B cell (primary cell): Measurements from ENCODE around the gene SCUBE1.

Source experiments
- EZH2 ChIP-seq: IDR thresholded peaks from 2 replicates; pipeline ENCODE4 v1.6.1; 2012; ENCODE audit warnings: borderline replicate concordance, low read depth, mild to moderate bottlenecking, moderate library complexity, low read length; ENCODE audit not compliant: insufficient read depth, poor library complexity, severe bottlenecking
- TF ChIP-seq, protein P1 (sequence below): fragments of 200-600 bp; IDR thresholded peaks from one replicate; pipeline ENCODE4 v1.8.0; 2022; ENCODE audit warnings: antibody characterized with exemption, mild to moderate bottlenecking

DNA sequence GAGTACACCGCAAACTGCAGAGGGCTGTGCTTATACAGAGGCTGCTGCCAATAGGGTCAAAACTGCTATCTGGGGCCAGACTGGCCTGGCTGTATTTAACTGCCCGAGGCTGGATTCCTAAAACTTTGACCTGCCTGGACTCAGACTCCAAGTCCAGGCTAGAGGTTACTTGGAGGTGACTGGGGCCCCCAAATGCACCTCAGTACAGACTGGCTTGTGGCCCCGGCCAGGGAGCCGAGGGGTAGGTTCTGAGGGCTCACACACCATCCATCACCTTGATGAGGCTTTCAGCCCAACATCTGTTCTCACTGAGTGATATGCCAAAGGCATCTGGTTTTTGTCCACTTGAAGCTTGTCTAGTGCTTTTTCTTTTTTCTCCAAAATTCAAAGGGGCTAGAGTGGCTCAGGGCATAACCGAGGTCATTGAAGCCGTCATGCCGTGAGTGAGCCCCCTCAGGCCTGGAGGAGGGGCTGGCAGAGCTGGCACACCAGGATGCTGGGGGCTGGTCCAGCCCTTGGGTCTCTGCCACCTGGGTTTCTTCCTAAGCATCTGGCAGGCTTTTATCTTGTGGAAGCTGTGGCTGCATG is 103.9 kb downstream of the SCUBE1 start:
- TF ChIP-seq, protein P1, sequence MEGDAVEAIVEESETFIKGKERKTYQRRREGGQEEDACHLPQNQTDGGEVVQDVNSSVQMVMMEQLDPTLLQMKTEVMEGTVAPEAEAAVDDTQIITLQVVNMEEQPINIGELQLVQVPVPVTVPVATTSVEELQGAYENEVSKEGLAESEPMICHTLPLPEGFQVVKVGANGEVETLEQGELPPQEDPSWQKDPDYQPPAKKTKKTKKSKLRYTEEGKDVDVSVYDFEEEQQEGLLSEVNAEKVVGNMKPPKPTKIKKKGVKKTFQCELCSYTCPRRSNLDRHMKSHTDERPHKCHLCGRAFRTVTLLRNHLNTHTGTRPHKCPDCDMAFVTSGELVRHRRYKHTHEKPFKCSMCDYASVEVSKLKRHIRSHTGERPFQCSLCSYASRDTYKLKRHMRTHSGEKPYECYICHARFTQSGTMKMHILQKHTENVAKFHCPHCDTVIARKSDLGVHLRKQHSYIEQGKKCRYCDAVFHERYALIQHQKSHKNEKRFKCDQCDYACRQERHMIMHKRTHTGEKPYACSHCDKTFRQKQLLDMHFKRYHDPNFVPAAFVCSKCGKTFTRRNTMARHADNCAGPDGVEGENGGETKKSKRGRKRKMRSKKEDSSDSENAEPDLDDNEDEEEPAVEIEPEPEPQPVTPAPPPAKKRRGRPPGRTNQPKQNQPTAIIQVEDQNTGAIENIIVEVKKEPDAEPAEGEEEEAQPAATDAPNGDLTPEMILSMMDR, result no peak
- TF ChIP-seq EZH2, result no peak
